GM23338 (cell line): ENCODE data around the gene DFFA.
"Not testable (repeated sequence)": the region's sequence is repeated elsewhere in the genome, so short reads cannot be mapped to it uniquely, and the experiment has no call there.

ENCODE experiments used
- CREB1 ChIP-seq: fragments of 250-450 bp; sonication (Bioruptor Pico); IDR thresholded peaks from 2 replicates; pipeline ENCODE4 v1.5.0; 2020; ENCODE audit warnings: low read depth, mild to moderate bottlenecking, moderate library complexity
- CTCF ChIP-seq, 2 experiments: fragments of 200-600 bp in 1 of 2; sonication (generic) in 1 of 2; conservative IDR thresholded peaks; 2 replicates each; pipeline versions ENCODE4 v1.5.1 to v1.6.1; 2016 to 2017; ENCODE audit warnings: antibody characterized with exemption in 2 of 2, low read depth in 2 of 2, mild to moderate bottlenecking in 2 of 2, moderate library complexity in 1 of 2
- EZH2 ChIP-seq: fragments of 200-600 bp; sonication (generic); IDR thresholded peaks from one replicate; pipeline ENCODE4 v1.8.0; 2017; ENCODE audit warnings: antibody characterized with exemption, mild to moderate bottlenecking, low read depth; ENCODE audit not compliant: unreplicated experiment
- EZH2phosphoT487 ChIP-seq: fragments of 200-600 bp; sonication (generic); IDR thresholded peaks from one replicate; pipeline ENCODE4 v1.8.1; 2018; ENCODE audit warnings: antibody characterized with exemption; ENCODE audit not compliant: unreplicated experiment
- POLR2AphosphoS5 ChIP-seq: IDR thresholded peaks from 2 replicates; pipeline ENCODE4 v1.6.1; 2016; ENCODE audit warnings: antibody characterized with exemption, low read depth
- ZNF331 ChIP-seq: fragments of 250-450 bp; sonication (Bioruptor Pico); IDR thresholded peaks from 2 replicates; pipeline ENCODE4 v1.5.0; 2020; ENCODE audit warnings: low read depth, mild to moderate bottlenecking, moderate library complexity
- ZNF462 ChIP-seq: fragments of 250-450 bp; sonication (Bioruptor Pico); IDR thresholded peaks from 2 replicates; pipeline ENCODE4 v1.5.0; 2020; ENCODE audit warnings: mild to moderate bottlenecking, moderate library complexity
- TF ChIP-seq, protein P1 (sequence below): IDR thresholded peaks from one replicate; pipeline ENCODE4 v1.6.1; 2018; ENCODE audit warnings: antibody characterized with exemption; ENCODE audit not compliant: unreplicated experiment

GRCh38 chr1:10474309-10474612 lies 1.9 kb upstream of the DFFA start:
- not testable (repeated sequence) for TF ChIP-seq CTCF (conservative IDR thresholded peaks at IDR 0.05; ENCODE audit: low read depth in 2 of 2); EZH2; CREB1 (CRISPR knock-in tag); EZH2phosphoT487; ZNF462 (CRISPR knock-in tag); POLR2AphosphoS5; ZNF331
- TF ChIP-seq, protein P1, sequence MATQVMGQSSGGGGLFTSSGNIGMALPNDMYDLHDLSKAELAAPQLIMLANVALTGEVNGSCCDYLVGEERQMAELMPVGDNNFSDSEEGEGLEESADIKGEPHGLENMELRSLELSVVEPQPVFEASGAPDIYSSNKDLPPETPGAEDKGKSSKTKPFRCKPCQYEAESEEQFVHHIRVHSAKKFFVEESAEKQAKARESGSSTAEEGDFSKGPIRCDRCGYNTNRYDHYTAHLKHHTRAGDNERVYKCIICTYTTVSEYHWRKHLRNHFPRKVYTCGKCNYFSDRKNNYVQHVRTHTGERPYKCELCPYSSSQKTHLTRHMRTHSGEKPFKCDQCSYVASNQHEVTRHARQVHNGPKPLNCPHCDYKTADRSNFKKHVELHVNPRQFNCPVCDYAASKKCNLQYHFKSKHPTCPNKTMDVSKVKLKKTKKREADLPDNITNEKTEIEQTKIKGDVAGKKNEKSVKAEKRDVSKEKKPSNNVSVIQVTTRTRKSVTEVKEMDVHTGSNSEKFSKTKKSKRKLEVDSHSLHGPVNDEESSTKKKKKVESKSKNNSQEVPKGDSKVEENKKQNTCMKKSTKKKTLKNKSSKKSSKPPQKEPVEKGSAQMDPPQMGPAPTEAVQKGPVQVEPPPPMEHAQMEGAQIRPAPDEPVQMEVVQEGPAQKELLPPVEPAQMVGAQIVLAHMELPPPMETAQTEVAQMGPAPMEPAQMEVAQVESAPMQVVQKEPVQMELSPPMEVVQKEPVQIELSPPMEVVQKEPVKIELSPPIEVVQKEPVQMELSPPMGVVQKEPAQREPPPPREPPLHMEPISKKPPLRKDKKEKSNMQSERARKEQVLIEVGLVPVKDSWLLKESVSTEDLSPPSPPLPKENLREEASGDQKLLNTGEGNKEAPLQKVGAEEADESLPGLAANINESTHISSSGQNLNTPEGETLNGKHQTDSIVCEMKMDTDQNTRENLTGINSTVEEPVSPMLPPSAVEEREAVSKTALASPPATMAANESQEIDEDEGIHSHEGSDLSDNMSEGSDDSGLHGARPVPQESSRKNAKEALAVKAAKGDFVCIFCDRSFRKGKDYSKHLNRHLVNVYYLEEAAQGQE, result not testable (repeated sequence)
